ENCODE results near the gene HAPSTR1. TPM values are rescaled to one million over a fixed set of nuclear protein-coding genes. Genes with fewer than 3 reads are reported as not detected.

Gene HAPSTR1
- total and polyA plus RNA-seq, 2 of the 13 experiments (the other 11 are each of a cell fraction or from before 2014, with no cell fraction given) = 25.2 to 83.2 TPM

DNA sequence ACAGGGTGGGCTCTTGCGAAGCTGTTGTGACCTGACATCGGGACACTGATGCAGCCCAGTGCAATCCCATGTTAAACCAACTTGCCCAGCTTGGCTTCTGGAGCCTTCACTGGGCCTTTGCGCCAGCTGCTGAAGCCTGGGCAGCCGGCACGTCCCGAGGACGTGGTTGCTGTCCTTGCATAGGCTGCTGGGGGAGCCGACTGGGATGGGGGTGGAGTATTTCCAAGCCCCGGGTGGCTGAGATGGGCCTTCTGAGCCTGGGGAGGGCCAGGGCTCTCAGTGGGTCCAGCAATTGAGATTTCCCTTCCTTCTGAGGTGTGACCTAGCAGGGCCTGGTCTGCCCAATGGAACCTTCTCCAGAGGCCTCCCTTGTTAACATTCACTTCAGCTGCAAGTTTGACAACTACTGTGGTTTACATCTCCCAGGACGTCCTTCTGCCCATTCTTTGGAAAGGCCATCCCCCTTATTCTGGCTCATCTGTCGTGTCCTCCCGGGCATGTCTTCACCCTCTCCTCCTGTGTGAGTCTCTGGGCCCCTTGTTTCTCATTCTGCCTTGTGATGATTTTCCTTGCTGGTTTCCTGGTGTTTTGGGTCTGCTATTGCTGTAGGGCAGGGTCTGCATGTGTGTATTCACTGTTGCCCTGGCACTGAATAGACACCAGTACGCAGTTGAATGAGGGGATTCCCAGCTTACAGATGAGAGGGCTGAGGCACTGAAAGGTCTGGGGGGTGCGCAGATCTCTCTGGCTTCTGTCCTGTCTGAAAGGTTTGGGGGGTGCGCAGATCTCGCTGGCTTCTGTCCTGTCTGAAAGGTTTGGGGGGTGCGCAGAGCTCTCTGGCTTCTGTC lies 34.4 kb downstream of the HAPSTR1 start (continued):
- TF ChIP-seq, protein P1, sequence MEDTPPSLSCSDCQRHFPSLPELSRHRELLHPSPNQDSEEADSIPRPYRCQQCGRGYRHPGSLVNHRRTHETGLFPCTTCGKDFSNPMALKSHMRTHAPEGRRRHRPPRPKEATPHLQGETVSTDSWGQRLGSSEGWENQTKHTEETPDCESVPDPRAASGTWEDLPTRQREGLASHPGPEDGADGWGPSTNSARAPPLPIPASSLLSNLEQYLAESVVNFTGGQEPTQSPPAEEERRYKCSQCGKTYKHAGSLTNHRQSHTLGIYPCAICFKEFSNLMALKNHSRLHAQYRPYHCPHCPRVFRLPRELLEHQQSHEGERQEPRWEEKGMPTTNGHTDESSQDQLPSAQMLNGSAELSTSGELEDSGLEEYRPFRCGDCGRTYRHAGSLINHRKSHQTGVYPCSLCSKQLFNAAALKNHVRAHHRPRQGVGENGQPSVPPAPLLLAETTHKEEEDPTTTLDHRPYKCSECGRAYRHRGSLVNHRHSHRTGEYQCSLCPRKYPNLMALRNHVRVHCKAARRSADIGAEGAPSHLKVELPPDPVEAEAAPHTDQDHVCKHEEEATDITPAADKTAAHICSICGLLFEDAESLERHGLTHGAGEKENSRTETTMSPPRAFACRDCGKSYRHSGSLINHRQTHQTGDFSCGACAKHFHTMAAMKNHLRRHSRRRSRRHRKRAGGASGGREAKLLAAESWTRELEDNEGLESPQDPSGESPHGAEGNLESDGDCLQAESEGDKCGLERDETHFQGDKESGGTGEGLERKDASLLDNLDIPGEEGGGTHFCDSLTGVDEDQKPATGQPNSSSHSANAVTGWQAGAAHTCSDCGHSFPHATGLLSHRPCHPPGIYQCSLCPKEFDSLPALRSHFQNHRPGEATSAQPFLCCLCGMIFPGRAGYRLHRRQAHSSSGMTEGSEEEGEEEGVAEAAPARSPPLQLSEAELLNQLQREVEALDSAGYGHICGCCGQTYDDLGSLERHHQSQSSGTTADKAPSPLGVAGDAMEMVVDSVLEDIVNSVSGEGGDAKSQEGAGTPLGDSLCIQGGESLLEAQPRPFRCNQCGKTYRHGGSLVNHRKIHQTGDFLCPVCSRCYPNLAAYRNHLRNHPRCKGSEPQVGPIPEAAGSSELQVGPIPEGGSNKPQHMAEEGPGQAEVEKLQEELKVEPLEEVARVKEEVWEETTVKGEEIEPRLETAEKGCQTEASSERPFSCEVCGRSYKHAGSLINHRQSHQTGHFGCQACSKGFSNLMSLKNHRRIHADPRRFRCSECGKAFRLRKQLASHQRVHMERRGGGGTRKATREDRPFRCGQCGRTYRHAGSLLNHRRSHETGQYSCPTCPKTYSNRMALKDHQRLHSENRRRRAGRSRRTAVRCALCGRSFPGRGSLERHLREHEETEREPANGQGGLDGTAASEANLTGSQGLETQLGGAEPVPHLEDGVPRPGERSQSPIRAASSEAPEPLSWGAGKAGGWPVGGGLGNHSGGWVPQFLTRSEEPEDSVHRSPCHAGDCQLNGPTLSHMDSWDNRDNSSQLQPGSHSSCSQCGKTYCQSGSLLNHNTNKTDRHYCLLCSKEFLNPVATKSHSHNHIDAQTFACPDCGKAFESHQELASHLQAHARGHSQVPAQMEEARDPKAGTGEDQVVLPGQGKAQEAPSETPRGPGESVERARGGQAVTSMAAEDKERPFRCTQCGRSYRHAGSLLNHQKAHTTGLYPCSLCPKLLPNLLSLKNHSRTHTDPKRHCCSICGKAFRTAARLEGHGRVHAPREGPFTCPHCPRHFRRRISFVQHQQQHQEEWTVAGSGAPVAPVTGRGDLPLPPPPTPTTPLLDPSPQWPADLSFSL (CRISPR knock-in tag; IDR thresholded peaks at IDR 0.05) = no peak
- no peak for TF ChIP-seq ZFYVE20 (CRISPR knock-in tag; IDR thresholded peaks at IDR 0.05; ENCODE audit: borderline replicate concordance, low read depth)
- no peak for TF ChIP-seq ZNF317 (CRISPR knock-in tag; IDR thresholded peaks at IDR 0.05)
- no peak for TF ChIP-seq SP1 (IDR thresholded peaks at IDR 0.05)
- TF ChIP-seq SP1 (CRISPR knock-in tag; IDR thresholded peaks at IDR 0.05) = no peak
- TF ChIP-seq, protein P2, sequence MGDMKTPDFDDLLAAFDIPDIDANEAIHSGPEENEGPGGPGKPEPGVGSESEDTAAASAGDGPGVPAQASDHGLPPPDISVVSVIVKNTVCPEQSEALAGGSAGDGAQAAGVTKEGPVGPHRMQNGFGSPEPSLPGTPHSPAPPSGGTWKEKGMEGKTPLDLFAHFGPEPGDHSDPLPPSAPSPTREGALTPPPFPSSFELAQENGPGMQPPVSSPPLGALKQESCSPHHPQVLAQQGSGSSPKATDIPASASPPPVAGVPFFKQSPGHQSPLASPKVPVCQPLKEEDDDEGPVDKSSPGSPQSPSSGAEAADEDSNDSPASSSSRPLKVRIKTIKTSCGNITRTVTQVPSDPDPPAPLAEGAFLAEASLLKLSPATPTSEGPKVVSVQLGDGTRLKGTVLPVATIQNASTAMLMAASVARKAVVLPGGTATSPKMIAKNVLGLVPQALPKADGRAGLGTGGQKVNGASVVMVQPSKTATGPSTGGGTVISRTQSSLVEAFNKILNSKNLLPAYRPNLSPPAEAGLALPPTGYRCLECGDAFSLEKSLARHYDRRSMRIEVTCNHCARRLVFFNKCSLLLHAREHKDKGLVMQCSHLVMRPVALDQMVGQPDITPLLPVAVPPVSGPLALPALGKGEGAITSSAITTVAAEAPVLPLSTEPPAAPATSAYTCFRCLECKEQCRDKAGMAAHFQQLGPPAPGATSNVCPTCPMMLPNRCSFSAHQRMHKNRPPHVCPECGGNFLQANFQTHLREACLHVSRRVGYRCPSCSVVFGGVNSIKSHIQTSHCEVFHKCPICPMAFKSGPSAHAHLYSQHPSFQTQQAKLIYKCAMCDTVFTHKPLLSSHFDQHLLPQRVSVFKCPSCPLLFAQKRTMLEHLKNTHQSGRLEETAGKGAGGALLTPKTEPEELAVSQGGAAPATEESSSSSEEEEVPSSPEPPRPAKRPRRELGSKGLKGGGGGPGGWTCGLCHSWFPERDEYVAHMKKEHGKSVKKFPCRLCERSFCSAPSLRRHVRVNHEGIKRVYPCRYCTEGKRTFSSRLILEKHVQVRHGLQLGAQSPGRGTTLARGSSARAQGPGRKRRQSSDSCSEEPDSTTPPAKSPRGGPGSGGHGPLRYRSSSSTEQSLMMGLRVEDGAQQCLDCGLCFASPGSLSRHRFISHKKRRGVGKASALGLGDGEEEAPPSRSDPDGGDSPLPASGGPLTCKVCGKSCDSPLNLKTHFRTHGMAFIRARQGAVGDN (CRISPR knock-in tag; IDR thresholded peaks at IDR 0.05) = peak; percentile 25
- TF ChIP-seq TP53 (CRISPR knock-in tag; conservative IDR thresholded peaks at IDR 0.05) = no peak
- TF ChIP-seq, protein P3, sequence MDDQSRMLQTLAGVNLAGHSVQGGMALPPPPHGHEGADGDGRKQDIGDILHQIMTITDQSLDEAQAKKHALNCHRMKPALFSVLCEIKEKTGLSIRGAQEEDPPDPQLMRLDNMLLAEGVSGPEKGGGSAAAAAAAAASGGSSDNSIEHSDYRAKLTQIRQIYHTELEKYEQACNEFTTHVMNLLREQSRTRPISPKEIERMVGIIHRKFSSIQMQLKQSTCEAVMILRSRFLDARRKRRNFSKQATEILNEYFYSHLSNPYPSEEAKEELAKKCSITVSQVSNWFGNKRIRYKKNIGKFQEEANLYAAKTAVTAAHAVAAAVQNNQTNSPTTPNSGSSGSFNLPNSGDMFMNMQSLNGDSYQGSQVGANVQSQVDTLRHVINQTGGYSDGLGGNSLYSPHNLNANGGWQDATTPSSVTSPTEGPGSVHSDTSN (CRISPR knock-in tag; IDR thresholded peaks at IDR 0.05; ENCODE audit: borderline replicate concordance) = no peak
- no peak for TF ChIP-seq ZNF570 (CRISPR knock-in tag; IDR thresholded peaks at IDR 0.05; ENCODE audit: borderline replicate concordance)
- no peak for TF ChIP-seq NFIB (CRISPR knock-in tag; IDR thresholded peaks at IDR 0.05; ENCODE audit: borderline replicate concordance)
- TF ChIP-seq SMARCE1 (IDR thresholded peaks at IDR 0.05; ENCODE audit: borderline replicate concordance) = no peak
- TF ChIP-seq, protein P4, sequence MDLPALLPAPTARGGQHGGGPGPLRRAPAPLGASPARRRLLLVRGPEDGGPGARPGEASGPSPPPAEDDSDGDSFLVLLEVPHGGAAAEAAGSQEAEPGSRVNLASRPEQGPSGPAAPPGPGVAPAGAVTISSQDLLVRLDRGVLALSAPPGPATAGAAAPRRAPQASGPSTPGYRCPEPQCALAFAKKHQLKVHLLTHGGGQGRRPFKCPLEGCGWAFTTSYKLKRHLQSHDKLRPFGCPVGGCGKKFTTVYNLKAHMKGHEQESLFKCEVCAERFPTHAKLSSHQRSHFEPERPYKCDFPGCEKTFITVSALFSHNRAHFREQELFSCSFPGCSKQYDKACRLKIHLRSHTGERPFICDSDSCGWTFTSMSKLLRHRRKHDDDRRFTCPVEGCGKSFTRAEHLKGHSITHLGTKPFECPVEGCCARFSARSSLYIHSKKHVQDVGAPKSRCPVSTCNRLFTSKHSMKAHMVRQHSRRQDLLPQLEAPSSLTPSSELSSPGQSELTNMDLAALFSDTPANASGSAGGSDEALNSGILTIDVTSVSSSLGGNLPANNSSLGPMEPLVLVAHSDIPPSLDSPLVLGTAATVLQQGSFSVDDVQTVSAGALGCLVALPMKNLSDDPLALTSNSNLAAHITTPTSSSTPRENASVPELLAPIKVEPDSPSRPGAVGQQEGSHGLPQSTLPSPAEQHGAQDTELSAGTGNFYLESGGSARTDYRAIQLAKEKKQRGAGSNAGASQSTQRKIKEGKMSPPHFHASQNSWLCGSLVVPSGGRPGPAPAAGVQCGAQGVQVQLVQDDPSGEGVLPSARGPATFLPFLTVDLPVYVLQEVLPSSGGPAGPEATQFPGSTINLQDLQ (CRISPR knock-in tag; IDR thresholded peaks at IDR 0.05) = no peak
